Stimulated activated CD4-positive, alpha-beta T cell treated with anti-CD3 and anti-CD28 coated beads, Interleukin-2, amount 100 ng/mL, for 24 hours (primary cell): Measurements from ENCODE around the gene MRAP2.
"Not testable (repeated sequence)": the region's sequence is repeated elsewhere in the genome, so short reads cannot be mapped to it uniquely, and the experiment has no call there.

ENCODE experiments used
- DNase-seq, 2 donors: peaks; one replicate each; pipeline ENCODE4 v3.0.0-alpha.2; 2020

The MRAP2 gene

GRCh38 chr6:84032000-84032399 is 1.6 kb upstream of the MRAP2 start:
- not testable (repeated sequence) for DNase-seq

- no peak for DNase-seq
These were observed 1.9 kb downstream of the MRAP2 start for GRCh38 chr6:84035484-84035883.

GRCh38 chr6:84037425-84038089 is 4.0 kb downstream of the MRAP2 start:
- no peak for DNase-seq

GRCh38 chr6:84042603-84043002 is 9.0 kb downstream of the MRAP2 start:
- no peak for DNase-seq

- DNase-seq: no peak
These were observed 10.0 kb downstream of the MRAP2 start for GRCh38 chr6:84043555-84043954.

GRCh38 chr6:84046755-84047154 is 13.2 kb downstream of the MRAP2 start:
- DNase-seq: no peak

GRCh38 chr6:84048588-84048987 is 15.0 kb downstream of the MRAP2 start:
- no peak for DNase-seq

- DNase-seq: no peak
These were observed 16.8 kb downstream of the MRAP2 start for GRCh38 chr6:84050408-84050807.

- no peak for DNase-seq
These were observed 18.8 kb downstream of the MRAP2 start for GRCh38 chr6:84052204-84052882.

GRCh38 chr6:84052883-84053241 is 19.3 kb downstream of the MRAP2 start:
- no peak for DNase-seq

GRCh38 chr6:84055647-84056046 is 22.1 kb downstream of the MRAP2 start:
- DNase-seq: no peak

GRCh38 chr6:84057908-84058307 is 24.3 kb downstream of the MRAP2 start:
- DNase-seq: no peak

GRCh38 chr6:84059082-84059481 is 25.5 kb downstream of the MRAP2 start:
- DNase-seq: no peak

GRCh38 chr6:84061174-84061573 is 27.6 kb downstream of the MRAP2 start:
- DNase-seq: no peak

- DNase-seq: no peak
These were observed 28.2 kb downstream of the MRAP2 start for GRCh38 chr6:84061613-84062398.

GRCh38 chr6:84062519-84063154 is 29.1 kb downstream of the MRAP2 start:
- DNase-seq: no peak

- DNase-seq: no peak
These were observed 32.2 kb downstream of the MRAP2 start for GRCh38 chr6:84065693-84066290.

- DNase-seq: no peak
These were observed 33.0 kb downstream of the MRAP2 start for GRCh38 chr6:84066536-84066935.

GRCh38 chr6:84068873-84069272 is 35.3 kb downstream of the MRAP2 start:
- not testable (repeated sequence) for DNase-seq

- DNase-seq: no peak
These were observed 38.9 kb downstream of the MRAP2 start for GRCh38 chr6:84072442-84072997.

GRCh38 chr6:84074988-84075781 is 41.6 kb downstream of the MRAP2 start:
- no peak for DNase-seq

GRCh38 chr6:84077645-84078044 is 44.1 kb downstream of the MRAP2 start:
- DNase-seq: no peak
